HG03175 (cell line): ENCODE results near the gene FGGY.

ENCODE experiments used
- ATAC-seq: cut with Tn5 transposase; IDR thresholded peaks from one replicate; pipeline ENCODE4 v1.9.1; 2021; ENCODE audit warnings: mild to moderate bottlenecking, moderate library complexity; ENCODE audit not compliant: unreplicated experiment

The FGGY gene

DNA sequence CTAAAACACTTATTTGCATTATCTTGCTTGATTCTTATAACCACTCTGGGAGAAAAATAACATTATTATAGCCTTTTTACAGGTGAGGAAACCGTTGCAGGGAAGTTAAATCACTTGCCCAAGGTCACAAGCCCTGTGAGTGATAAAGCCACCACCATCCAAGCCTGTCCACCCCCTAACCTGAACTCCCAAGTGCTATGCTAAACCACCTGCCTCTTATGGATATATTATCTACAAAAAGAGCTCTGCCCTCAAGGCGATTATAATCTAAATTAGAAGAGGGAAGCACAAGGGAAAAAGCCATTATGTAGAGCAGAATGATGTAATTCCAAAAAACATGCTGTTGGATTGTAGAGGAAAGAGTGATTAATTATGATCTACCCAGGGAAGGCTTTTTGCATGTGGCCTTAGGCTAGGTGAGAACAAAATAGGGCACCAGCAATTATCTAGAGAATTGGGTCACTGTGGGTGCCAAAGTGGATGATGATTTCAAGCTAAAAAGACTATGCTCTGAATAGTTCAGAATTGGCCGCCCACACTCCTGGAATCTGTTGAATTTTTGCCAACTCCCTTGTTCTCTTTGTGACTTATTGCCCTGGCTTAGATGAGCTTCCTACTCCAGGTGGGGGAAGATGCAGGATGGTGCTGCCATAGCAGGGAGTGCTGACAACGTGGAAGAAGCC, 205.3 kb downstream of the FGGY start:
- ATAC-seq, result no peak

DNA sequence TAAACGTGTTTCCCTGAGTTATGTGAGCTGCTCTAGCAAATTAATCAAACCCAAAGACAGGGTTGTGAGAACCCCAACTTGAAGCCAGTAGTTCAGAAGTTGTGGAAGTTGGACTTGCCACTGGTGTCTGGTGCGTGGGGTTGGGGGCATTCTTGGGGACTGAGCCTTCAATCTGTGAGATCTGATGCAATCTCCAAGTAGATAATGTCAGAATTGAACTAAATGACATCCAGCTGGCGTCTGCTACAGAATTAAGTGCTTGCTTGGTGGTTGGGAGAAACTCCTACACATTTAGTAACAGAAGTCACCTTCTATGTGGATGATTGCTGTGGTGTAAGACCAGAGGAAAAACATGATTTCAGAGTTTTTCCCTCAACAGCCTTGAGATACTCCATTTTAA, 207.4 kb downstream of the FGGY start:
- no peak for ATAC-seq

DNA sequence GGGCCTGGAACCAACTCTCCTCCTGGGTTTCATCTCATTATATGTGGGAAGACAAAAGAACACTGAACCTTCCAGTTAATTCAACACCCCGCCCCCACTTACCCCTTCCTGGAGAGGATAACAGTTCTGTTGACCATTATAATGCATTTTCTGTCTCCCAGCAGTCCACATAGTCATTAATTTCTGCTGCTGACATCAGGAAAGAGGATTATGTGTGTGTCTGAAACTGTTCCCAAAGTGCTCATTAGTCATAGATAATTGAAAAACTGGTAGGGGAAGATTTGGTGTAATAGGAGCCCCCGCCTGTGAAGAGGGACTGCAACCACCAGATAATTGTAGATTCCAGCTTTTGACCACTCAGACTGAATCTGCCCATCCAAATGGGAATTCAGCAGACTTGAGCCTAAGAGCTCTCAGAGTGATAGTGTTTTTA, 208.7 kb downstream of the FGGY start:
- ATAC-seq, result no peak

DNA sequence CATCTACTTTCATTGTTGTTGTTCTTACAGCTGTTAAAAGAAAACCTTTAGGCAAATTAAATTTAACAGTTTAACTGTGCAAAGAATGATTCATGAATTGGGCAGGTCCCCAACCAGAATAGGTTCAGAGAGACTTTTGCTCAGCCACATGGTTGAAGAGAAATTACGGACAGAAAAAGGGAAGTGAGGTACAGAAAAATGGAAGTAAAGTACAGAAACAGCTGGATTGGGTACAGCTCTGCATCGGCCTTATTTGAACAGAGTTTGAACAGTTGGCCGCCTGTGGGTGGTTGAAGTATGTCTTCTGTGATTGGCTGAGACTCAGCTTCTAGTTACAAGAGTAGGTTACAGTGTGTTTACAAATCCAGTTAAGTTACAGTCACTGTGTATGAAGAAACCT, 210.1 kb downstream of the FGGY start:
- ATAC-seq, result peak; percentile 88

DNA sequence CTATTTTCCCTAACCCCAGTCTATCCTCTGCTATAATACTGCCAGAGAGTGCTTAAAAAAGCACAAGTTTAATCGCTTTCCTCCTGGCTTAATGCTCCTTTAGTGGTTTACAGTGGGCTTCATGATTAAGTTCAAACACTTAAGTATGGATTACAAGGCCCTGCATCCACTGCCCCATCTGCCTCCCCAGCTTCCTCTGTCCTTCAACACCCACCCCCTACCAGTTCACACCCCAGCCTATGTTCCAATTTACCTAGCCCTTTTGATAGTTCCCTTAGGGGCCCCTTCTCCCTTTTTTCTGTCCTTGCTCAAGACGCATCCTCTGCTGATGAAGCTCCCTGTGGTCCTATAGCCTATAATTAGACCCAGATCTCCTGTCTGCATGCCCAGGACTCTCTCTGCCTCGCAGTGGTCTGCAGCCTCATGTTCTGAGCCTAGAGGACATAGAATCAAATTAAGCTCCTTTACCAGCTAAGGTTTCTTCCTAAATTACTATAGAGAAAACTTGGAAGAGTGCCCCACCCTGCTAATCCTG, 212.5 kb downstream of the FGGY start:
- ATAC-seq, result no peak

DNA sequence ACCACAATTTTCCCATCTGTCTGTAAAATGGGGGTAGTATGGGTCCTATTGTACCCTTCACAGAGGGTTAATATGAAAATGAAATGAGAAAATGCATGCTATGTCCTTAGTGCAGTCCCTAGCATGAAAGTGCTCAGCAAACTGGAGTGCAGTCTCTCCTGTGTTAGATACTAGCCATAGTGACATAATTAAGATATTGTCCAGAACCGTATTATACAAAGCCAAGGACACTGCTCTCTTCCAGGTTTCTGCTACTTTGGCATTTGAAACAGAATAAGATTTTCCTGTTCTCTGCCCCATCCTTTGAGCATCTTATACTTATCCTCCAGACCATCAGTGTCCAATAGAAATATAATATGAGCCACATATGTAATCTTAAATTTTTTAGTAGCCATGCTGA, 213.4 kb downstream of the FGGY start:
- ATAC-seq, result no peak

DNA sequence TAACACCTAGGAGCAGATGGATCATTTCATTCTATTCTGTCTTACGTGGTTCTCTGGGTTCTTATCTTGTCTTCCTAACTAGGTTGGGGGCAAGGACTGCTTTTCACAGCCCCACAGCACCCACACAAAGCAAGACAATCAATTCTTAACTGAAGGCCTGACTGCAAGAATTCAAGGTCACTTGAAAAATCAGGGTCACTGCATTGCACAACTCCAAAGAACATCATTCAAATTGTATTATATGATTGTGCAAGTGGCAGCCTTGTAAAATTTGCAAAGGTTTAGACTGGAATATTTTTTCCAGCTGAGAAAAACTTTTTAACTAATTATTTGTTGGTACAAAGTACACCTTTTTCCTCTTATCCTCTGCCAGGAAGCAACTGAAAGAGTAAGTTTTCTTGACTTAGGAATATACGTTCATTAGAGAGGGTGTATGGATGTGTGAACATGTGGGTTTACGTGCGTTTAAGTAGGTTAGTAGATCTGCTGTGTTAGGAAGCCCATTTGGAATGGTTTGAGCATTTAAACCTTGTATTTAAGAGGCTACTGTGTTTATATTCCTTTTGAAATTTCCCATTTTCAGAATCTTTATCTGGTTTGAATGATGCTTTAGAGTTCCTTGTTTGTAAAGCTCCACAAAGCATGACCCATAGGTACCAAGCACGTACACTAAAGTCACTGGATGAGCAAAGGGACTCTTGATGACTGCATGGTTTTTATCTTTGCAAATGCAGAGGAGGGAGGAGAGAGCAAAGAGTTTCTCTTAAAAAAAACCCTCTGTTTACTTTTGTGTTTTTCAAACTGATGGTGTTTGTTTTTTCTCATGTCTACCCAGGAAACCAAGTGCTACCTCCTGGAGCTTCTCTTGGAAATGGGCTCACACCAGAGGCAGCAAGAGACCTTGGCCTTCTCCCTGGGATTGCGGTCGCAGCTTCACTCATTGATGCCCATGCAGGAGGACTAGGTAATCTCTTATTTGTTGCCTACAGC, 214.9 kb downstream of the FGGY start:
- ATAC-seq, result no peak

DNA sequence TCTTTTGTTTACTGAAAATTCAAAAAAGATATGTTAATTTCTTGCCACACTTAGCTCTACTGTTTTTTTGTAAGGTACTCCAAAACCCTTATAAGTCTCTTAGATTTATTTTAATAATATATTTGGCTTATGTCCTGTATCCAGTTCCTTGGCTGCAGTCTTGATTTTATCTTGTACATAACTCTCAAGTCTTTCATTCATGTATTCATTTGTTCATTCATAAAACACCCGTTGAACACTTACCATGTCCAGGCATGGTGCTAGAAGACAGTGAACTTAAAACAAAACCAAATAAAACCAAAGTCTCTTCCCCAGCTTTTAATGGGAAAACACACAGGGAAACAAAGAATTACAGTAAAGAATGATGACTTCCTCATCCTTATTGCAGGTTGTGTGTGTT, 215.8 kb downstream of the FGGY start:
- ATAC-seq, result no peak

DNA sequence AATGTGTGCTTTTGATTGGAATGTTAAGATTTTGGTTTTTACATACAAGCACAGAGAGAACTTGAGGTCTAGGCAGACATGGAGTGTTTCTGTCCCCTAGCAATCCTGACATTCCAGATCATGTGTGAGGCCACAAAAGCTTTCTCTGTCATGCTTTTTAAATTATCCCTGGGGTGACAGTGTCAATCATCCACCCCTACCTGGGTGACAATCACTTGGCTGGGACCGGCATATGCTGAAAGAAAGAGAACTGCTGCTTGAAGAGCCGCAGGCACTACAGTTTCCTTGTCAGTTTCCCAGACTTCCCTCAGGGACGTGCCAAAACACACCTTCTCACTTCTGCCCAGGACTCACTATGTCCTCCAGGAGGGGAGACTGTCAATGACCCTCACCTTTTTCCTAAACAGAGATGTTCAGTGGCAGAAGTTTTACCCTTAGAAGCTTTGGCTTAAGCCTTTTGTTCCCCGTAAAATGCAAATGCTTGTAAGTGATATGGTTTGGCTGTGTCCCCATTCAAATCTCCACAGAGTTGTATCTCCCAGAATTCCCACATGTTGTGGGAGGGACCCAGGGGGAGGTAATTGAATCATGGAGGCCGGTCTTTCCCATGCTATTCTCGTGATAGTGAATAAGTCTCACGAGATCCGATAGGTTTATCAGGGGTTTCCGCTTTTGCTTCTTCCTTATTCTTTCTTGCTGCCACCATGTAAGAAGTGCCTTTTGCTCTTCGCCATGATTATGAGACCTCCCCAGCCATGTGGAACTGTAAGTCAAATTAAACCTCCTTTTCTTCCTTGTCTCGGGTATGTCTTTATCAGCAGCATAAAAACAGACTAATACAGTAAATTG, 217.4 kb downstream of the FGGY start:
- no peak for ATAC-seq

DNA sequence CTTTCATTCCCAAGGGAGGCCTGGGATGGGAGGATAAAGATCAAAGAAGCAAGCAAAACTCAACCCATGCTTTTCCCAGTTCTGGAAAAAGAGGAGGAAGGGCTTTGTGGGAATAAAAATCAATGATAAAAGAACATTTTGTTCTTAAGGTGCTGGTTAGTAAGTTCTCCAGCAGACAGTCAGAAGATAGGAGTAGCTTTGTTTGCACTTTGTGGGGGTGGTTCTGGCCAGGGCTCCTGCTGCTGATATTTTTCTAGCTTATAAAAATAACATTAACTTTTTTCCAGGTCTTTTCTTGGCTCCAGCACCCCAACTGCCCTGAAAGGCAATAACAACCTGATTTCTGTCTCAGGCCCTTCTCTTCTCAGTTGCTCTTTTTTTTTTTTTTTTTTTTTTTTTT, 220.0 kb downstream of the FGGY start:
- ATAC-seq, result no peak

DNA sequence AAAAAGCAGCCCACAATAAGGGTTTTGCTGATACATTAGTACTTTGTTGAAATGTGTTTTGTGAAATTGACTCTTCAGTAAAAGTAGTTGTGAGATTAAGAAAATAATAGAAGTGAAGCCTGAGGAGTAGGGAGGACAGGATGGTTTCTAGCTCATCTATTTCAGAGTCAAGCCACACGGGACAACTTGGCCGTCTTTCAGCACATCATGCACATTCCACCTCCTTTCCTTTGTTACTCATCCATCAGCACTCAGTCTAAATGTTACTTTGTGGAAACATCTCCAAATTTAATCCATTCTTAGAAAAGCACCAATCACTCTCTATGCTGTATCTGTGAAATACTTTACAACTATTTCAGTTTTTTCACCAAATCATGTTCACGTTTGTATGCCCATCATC, 223.3 kb downstream of the FGGY start:
- no peak for ATAC-seq

DNA sequence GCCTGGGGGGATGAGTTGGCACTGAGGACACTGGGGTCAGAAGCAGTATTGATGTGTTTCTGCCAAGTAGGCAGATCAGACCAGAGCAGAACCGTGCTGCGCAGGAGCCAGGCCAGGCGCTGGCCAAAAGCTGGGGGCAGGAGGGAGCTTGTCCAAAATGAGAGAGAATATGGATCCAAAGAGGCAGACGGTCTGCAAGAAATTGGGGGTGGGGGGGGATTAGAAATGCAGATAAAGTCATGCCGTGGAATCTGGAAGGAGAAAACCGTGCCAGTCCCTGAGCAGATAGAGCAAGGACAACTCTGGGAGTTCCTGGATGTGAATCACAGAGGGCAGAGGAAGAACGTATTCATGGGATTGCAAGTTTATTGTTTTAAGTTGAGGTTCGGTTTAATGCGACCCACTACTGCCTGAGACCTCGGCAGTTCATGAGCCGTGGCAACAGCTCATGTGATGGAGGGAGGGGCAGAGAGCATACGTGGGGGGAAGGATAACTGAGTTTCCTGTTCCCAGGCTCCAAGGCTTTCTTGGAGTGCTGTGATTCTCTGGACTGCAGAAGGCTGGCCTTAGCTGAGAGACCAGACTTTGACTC, 224.0 kb downstream of the FGGY start:
- ATAC-seq, result no peak

DNA sequence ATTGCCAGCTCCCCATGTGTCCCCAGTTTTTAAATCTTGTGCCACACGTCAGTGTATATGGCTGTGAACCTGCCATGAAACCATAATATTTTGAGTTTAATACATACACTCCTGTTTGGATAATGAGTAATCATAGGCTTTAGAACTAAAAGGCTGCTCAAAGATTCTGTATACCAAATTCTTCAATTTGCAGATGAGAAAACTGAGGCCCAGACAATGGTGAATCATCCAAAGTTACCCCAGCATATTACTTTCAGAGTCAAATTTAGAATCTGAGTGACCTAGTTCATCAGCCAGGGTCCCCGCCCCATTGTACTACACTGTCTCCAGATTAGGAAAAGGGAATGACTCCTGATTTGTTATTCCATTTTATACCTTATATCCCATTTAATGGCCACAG, 224.6 kb downstream of the FGGY start:
- ATAC-seq, result no peak

DNA sequence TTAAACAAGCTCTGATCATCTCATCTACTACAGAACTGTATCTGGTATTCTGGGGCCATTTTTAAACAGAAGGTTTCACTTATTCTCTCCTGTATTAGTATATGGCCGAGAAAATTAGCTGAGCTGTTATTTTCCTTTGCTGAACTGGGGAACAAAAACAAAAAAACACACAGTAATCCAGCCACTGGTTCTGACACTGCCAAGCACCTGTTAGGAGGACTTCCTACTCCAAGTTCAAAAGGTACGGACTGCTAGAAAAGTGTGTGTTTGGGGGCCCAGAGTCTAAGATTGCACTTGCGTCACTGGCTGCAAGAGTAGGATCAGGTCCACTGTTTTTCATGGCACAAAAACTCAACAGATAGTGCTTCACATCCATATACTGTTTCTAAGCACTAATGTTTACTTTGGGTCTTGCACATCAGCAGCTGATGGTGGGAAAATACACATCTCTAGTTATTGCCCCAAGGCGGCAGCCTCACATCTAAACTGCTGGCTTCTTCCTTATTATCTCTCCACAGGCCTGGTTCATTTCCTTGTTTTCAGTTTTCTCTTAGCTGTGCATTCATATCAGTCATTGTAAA, 226.1 kb downstream of the FGGY start:
- no peak for ATAC-seq

DNA sequence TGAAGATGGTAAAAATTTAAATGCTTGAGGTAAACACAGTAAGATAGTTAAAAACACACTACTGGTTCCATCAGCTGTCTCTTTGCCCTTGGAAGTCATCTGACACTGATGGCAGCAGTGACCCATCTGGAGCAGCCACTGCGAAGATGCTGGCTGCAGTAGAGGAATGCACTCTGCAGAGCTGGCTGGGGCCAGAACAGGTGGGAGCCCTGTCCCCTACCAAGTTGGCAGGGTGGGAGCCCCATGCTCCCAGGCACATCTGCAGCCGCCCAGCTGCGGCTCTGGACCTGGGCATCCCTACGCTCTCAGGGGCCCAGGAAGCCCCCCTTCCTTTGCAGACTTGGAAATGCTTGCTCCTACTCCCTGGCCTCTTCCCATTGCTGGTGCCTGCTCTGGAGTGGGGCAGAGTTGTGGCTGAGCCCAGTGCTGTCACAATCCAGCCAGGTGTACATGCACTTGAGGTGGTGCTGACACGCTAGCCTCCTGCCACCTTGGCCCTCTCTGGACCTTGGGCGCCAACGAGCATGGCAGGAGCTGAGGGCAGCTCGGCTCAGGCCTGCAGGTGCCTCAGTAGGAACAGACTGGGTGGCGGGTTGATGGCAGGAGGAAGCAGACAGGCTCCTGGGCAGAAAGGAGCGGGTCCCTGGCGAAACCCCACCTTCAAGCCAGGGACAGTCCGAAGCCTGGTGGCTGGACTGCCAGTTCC, 227.0 kb downstream of the FGGY start:
- ATAC-seq, result no peak

DNA sequence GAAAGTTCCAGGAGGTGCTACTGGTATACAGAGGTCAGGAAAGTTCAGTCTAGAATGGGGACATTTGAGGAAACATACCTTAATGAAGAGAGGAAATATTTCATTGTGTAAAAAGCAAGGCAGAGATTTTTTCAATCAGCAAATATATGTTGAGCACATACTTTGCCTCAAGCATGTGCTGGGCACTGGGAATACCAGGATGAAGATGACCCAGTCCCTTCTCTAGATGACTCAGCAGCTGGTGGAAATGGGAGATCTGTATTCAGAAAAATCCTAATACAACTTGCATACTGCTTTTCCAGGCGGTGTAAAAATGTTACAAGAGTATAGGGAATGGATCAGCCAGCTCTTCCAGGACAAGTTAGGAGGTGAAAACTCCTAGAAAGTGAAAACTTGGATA, 229.3 kb downstream of the FGGY start:
- ATAC-seq, result no peak

DNA sequence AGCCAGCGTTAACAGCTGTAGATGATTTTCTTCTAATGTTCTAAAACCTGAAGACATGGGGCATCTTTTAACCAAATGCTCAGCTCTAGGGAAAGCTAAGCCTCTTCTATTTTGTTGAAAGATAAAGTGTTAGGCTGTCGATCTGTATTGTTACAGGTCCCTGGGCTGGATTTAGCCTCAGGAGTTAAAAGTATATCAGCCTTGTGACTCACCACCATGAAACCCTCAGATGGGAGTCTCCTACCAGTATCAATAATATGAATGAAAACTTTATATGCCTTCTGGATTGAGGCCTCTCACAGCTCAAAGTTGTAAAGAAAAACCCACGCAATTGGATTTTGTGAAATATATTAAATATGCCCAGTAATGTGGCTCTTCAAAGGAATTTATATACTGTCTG, 231.6 kb downstream of the FGGY start:
- no peak for ATAC-seq

DNA sequence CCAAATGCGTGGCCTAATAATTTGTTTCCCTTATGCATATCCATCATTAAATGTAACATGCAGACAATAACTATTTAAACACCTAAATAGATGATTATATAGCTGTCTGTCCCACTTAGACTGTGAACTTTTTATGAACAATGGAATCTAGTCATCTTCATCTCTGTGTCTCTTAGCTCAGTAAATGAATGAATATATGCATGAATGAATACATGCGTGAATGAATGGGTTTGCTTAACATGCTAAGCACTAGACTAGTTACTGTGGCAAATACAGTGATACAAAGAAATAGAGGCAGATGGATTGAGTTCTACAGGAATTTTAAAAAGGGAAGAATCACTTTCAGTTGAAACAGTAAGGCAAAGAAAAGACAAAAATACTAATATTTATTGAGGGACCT, 232.0 kb downstream of the FGGY start:
- no peak for ATAC-seq

DNA sequence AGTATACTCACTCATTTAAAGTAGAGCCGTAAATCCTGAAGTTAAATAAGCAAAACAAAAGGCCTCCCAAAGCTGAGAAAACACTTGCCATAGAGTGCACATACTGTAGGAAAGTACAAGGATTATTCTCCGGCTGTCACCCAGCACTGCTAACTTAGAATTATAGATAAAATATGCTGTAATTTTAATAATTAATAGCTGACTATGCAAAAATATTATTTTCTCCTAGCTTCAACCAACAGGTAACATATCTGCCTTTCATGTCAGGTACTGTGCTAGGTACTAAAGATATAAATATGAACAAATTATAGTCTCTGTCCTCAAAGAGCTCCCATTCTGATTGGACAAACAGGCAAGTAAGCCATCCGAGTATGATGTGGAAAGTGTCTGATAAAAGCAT, 233.2 kb downstream of the FGGY start:
- ATAC-seq, result no peak

DNA sequence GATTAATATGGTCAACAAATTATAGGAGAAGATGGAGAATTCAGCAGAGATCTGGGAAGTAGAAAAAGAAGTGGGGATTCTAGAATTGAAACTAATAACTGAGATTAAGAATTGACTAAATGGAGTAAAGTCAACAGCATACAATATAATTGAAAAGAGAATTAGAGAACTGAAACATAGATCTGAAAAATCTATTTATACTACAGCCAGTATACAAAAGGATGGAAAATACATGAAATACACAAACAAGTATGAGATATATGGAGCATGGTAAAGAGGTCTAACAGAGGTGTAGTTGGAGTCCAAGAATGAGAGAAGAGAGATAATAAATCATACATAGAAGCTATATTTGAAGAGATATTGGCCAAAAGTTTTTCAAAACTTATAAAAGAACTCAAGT, 235.2 kb downstream of the FGGY start:
- peak; percentile 56 for ATAC-seq
